BLaER1 (cell line): ENCODE data around the gene HK1.

Experiments used
- H3K27ac ChIP-seq: shearing (Covaris generic); formaldehyde crosslinking; 2 replicates; pipeline ENCODE4 v1.8.1; 2022
- H3K27me3 ChIP-seq: shearing (Covaris generic); formaldehyde crosslinking; 2 replicates; pipeline ENCODE4 v1.8.1; 2022
- H3K36me3 ChIP-seq: shearing (Covaris generic); formaldehyde crosslinking; 2 replicates; pipeline ENCODE4 v1.8.1; 2022
- H3K4me1 ChIP-seq: shearing (Covaris generic); formaldehyde crosslinking; 2 replicates; pipeline ENCODE4 v1.8.1; 2022
- H3K4me2 ChIP-seq: shearing (Covaris generic); formaldehyde crosslinking; 2 replicates; pipeline ENCODE4 v1.8.1; 2022
- H3K4me3 ChIP-seq: shearing (Covaris generic); formaldehyde crosslinking; 2 replicates; pipeline ENCODE4 v1.8.1; 2022
- H3K9ac ChIP-seq: shearing (Covaris generic); formaldehyde crosslinking; 2 replicates; pipeline ENCODE4 v1.8.1; 2022
- H3K9me3 ChIP-seq: shearing (Covaris generic); formaldehyde crosslinking; 2 replicates; pipeline ENCODE4 v1.8.1; 2022
- H4K20me1 ChIP-seq: shearing (Covaris generic); formaldehyde crosslinking; 2 replicates; pipeline ENCODE4 v1.8.1; 2022
- Cebpa-rat ChIP-seq: shearing (Covaris generic); IDR thresholded peaks from 2 replicates; pipeline ENCODE4 v1.8.1; 2022

The HK1 gene

GRCh38 chr10:69377191-69377590, 98.9 kb downstream of the HK1 start:
- TF ChIP-seq Cebpa-rat: no peak
- Histone ChIP-seq H3K4me1 (no peaks in the 10 kb centered on the region), H4K20me1 (peaks cover 27% of the 10 kb centered on the region; the same call in 1 of the 2 replicates)

GRCh38 chr10:69377933-69378332, 99.6 kb downstream of the HK1 start:
- peaks cover 27% of the 10 kb centered on the region; the same call in 1 of the 2 replicates for H4K20me1 ChIP-seq
- no peaks in the 10 kb centered on the region for H3K27me3 ChIP-seq
- H3K4me1 ChIP-seq: no peaks in the 10 kb centered on the region
- no peak overlapping the region for H3K27ac ChIP-seq
- H3K4me2 ChIP-seq: no peak overlapping the region
- peaks cover 97% of the 10 kb centered on the region for H3K36me3 ChIP-seq
- H3K9me3 ChIP-seq: no peaks in the 10 kb centered on the region
- no peak overlapping the region for H3K9ac ChIP-seq
- no peak for TF ChIP-seq Cebpa-rat
- no peak overlapping the region for H3K4me3 ChIP-seq

More at GRCh38 chr10:69377191-69377590, 98.9 kb downstream of the HK1 start:
- H3K27me3 ChIP-seq: no peaks in the 10 kb centered on the region
- no peak overlapping the region for H3K9ac ChIP-seq
- peaks cover 97% of the 10 kb centered on the region for H3K36me3 ChIP-seq
- no peaks in the 10 kb centered on the region for H3K9me3 ChIP-seq
- no peak overlapping the region for H3K4me3 ChIP-seq
- H3K27ac ChIP-seq: no peak overlapping the region
- H3K4me2 ChIP-seq: no peak overlapping the region

- H3K4me2 ChIP-seq: no peak overlapping the region
- no peak overlapping the region for H3K27ac ChIP-seq
- peaks cover 97% of the 10 kb centered on the region for H3K36me3 ChIP-seq
- H3K9ac ChIP-seq: no peak overlapping the region
- no peaks in the 10 kb centered on the region for H3K4me1 ChIP-seq
- no peak for TF ChIP-seq Cebpa-rat
- peaks cover 14% of the 10 kb centered on the region; the same call in 1 of the 2 replicates for H4K20me1 ChIP-seq
- H3K27me3 ChIP-seq: no peaks in the 10 kb centered on the region
- H3K9me3 ChIP-seq: no peaks in the 10 kb centered on the region
- H3K4me3 ChIP-seq: no peak overlapping the region
Observed at GRCh38 chr10:69379800-69380199, 101.5 kb downstream of the HK1 start.

- no peak overlapping the region for H3K27ac ChIP-seq
- no peak overlapping the region for H3K9ac ChIP-seq
- H3K36me3 ChIP-seq: peaks cover 97% of the 10 kb centered on the region
- H4K20me1 ChIP-seq: no peaks in the 10 kb centered on the region
- no peak overlapping the region for H3K4me2 ChIP-seq
- no peak for TF ChIP-seq Cebpa-rat
- H3K9me3 ChIP-seq: no peaks in the 10 kb centered on the region
- H3K4me1 ChIP-seq: no peaks in the 10 kb centered on the region
- no peak overlapping the region for H3K4me3 ChIP-seq
- no peaks in the 10 kb centered on the region for H3K27me3 ChIP-seq
Observed at GRCh38 chr10:69382382-69383117, 104.3 kb downstream of the HK1 start.

- Histone ChIP-seq H3K9me3 (no peaks in the 10 kb centered on the region), H3K9ac (no peak overlapping the region), H3K36me3 (peaks cover 96% of the 10 kb centered on the region), H3K4me3 (no peak overlapping the region), H3K4me1 (no peaks in the 10 kb centered on the region), H3K27ac (no peak overlapping the region), H3K4me2 (no peak overlapping the region), H3K27me3 (no peaks in the 10 kb centered on the region), H4K20me1 (no peaks in the 10 kb centered on the region)
- TF ChIP-seq Cebpa-rat: no peak
Observed at GRCh38 chr10:69383558-69383957, 105.3 kb downstream of the HK1 start.

- Histone ChIP-seq H4K20me1 (no peaks in the 10 kb centered on the region), H3K9ac (no peak overlapping the region), H3K4me3 (no peak overlapping the region), H3K4me1 (peaks cover 3% of the 10 kb centered on the region; the same call in 1 of the 2 replicates), H3K4me2 (no peak overlapping the region), H3K9me3 (no peaks in the 10 kb centered on the region), H3K27ac (no peak overlapping the region), H3K27me3 (no peaks in the 10 kb centered on the region), H3K36me3 (peaks cover 98% of the 10 kb centered on the region)
- no peak for TF ChIP-seq Cebpa-rat
Observed at GRCh38 chr10:69384320-69384719, 106.0 kb downstream of the HK1 start.

- H3K27me3 ChIP-seq: no peaks in the 10 kb centered on the region
- H3K4me2 ChIP-seq: no peak overlapping the region
- H4K20me1 ChIP-seq: no peaks in the 10 kb centered on the region; the same call in 1 of the 2 replicates
- peaks cover 89% of the 10 kb centered on the region for H3K36me3 ChIP-seq
- H3K27ac ChIP-seq: no peak overlapping the region
- H3K4me3 ChIP-seq: no peak overlapping the region
- peaks cover 17% of the 10 kb centered on the region for H3K4me1 ChIP-seq
- H3K9ac ChIP-seq: no peak overlapping the region
- H3K9me3 ChIP-seq: no peaks in the 10 kb centered on the region
- no peak for TF ChIP-seq Cebpa-rat
Observed at GRCh38 chr10:69385454-69386350, 107.4 kb downstream of the HK1 start.

- H3K36me3 ChIP-seq: peaks cover 88% of the 10 kb centered on the region
- H3K4me1 ChIP-seq: peaks cover 23% of the 10 kb centered on the region
- H3K9me3 ChIP-seq: no peaks in the 10 kb centered on the region
- TF ChIP-seq Cebpa-rat: no peak
- H3K27ac ChIP-seq: no peak overlapping the region
- no peak overlapping the region for H3K9ac ChIP-seq
- peaks cover 5% of the 10 kb centered on the region; the same call in 1 of the 2 replicates for H4K20me1 ChIP-seq
- H3K4me2 ChIP-seq: no peak overlapping the region
- H3K4me3 ChIP-seq: no peak overlapping the region
- H3K27me3 ChIP-seq: no peaks in the 10 kb centered on the region
Observed at GRCh38 chr10:69387500-69387899, 109.2 kb downstream of the HK1 start.

GRCh38 chr10:69388488-69388887, 110.2 kb downstream of the HK1 start:
- H4K20me1 ChIP-seq: peaks cover 5% of the 10 kb centered on the region; the same call in 1 of the 2 replicates
- H3K36me3 ChIP-seq: peaks cover 83% of the 10 kb centered on the region
- H3K4me2 ChIP-seq: no peak overlapping the region
- H3K27me3 ChIP-seq: no peaks in the 10 kb centered on the region
- no peak overlapping the region for H3K4me3 ChIP-seq
- H3K9me3 ChIP-seq: no peaks in the 10 kb centered on the region
- H3K27ac ChIP-seq: no peak overlapping the region
- TF ChIP-seq Cebpa-rat: no peak
- H3K4me1 ChIP-seq: peaks cover 23% of the 10 kb centered on the region
- H3K9ac ChIP-seq: no peak overlapping the region
